CD14-positive monocyte (primary cell): ENCODE results near the gene G6PC1. TPM values are rescaled to one million over a fixed set of nuclear protein-coding genes. Genes with fewer than 3 reads are reported as not detected.
"Not testable (repeated sequence)": the region's sequence is repeated elsewhere in the genome, so short reads cannot be mapped to it uniquely, and the experiment has no call there.

Experiments
- DNase-seq, 3 donors: peaks; one replicate each; pipeline ENCODE4 v3.0.0-alpha.2; 2011 to 2022
- H2AFZ ChIP-seq: 2 replicates; pipeline ENCODE4 v1.6.0; 2012; ENCODE audit warnings: mild to moderate bottlenecking, low read depth, low read length, inconsistent platforms; ENCODE audit not compliant: insufficient read depth, poor library complexity, severe bottlenecking
- H3K27ac ChIP-seq, 2 donors: 1 replicate in 1 of 2; 2 replicates in 1 of 2; pipeline ENCODE4 v1.5.1; 2012 to 2013; ENCODE audit warnings: low read length in 2 of 2, control low read depth in 1 of 2, inconsistent platforms in 1 of 2, low read depth in 1 of 2, mild to moderate bottlenecking in 1 of 2
- H3K27me3 ChIP-seq, 2 donors: one replicate each; pipeline versions ENCODE4 v1.6.0 to v1.6.1; 2011 to 2013; ENCODE audit warnings: low read length in 2 of 2; ENCODE audit not compliant: control insufficient read depth in 2 of 2, insufficient read depth in 2 of 2
- H3K36me3 ChIP-seq, 2 donors: replicated peaks in 1 of 2; 1 replicate in 1 of 2; 2 replicates in 1 of 2; pipeline versions ENCODE4 v1.5.1 to v1.6.1; 2012 to 2013; ENCODE audit warnings: low read length in 2 of 2, control low read depth in 1 of 2, inconsistent platforms in 1 of 2, mild to moderate bottlenecking in 1 of 2; ENCODE audit not compliant: insufficient read depth in 2 of 2, control insufficient read depth in 1 of 2
- H3K4me1 ChIP-seq, 2 donors: 1 replicate in 1 of 2; 2 replicates in 1 of 2; pipeline versions ENCODE4 v1.5.1 to v1.6.1; 2012 to 2013; ENCODE audit warnings: low read length in 2 of 2, control low read depth in 1 of 2, inconsistent platforms in 1 of 2, mild to moderate bottlenecking in 1 of 2, moderate library complexity in 1 of 2; ENCODE audit not compliant: insufficient read depth in 2 of 2, control insufficient read depth in 1 of 2
- H3K4me2 ChIP-seq: replicated peaks from 2 replicates; pipeline ENCODE3; 2012; ENCODE audit warnings: low read length, moderate library complexity, mild to moderate bottlenecking; ENCODE audit not compliant: poor library complexity, severe bottlenecking; ENCODE audit errors: extremely low read depth
- H3K4me3 ChIP-seq, 3 experiments: fragments of 200-600 bp in 1 of 3; sonication (generic) in 1 of 3; replicated peaks in 1 of 3; 1 replicate in 2 of 3; 2 replicates in 1 of 3; pipeline ENCODE4 v1.5.1; 2011 to 2013; ENCODE audit warnings: low read length in 3 of 3, mild to moderate bottlenecking in 3 of 3, control low read depth in 2 of 3, low read depth in 2 of 3, inconsistent platforms in 1 of 3, moderate library complexity in 1 of 3
- H3K79me2 ChIP-seq: 2 replicates; pipeline ENCODE4 v1.6.0; 2012; ENCODE audit warnings: mild to moderate bottlenecking, control low read depth, inconsistent platforms, low read length, moderate library complexity; ENCODE audit not compliant: insufficient read depth
- H3K9ac ChIP-seq: 2 replicates; pipeline ENCODE4 v1.6.0; 2017; ENCODE audit warnings: low read length, mild to moderate bottlenecking; ENCODE audit not compliant: insufficient read depth, poor library complexity, severe bottlenecking
- H3K9me3 ChIP-seq, 2 donors: replicated peaks in 1 of 2; 1 replicate in 1 of 2; 2 replicates in 1 of 2; pipeline versions ENCODE4 v1.5.1 to v1.6.1; 2012 to 2013; ENCODE audit warnings: low read length in 2 of 2, control low read depth in 1 of 2; ENCODE audit not compliant: control insufficient read depth in 1 of 2, insufficient read depth in 1 of 2
- H4K20me1 ChIP-seq: 2 replicates; pipeline ENCODE4 v1.6.0; 2012; ENCODE audit warnings: mild to moderate bottlenecking, low read length, control low read depth, moderate library complexity; ENCODE audit not compliant: insufficient read depth
- H3K27ac Mint-ChIP-seq, 7 donors: one replicate each; pipeline ENCODE4 v1.8.0; 2020; ENCODE audit warnings: mild to moderate bottlenecking in 7 of 7, mixed read lengths in 7 of 7, moderate library complexity in 6 of 7, inconsistent platforms in 2 of 7
- H3K27me3 Mint-ChIP-seq, 3 donors: one replicate each; pipeline ENCODE4 v1.8.0; 2021 to 2022; ENCODE audit warnings: low read depth in 3 of 3, mild to moderate bottlenecking in 3 of 3, mixed read lengths in 3 of 3, moderate library complexity in 3 of 3, inconsistent platforms in 1 of 3
- H3K36me3 Mint-ChIP-seq, 2 donors: one replicate each; pipeline ENCODE4 v1.8.0; 2020; ENCODE audit warnings: mixed read lengths in 2 of 2, inconsistent platforms in 1 of 2, mild to moderate bottlenecking in 1 of 2
- H3K4me1 Mint-ChIP-seq: one replicate; pipeline ENCODE4 v1.8.0; 2020; ENCODE audit warnings: mild to moderate bottlenecking, mixed read lengths
- H3K4me3 Mint-ChIP-seq, 2 donors: one replicate each; pipeline ENCODE4 v1.8.0; 2020; ENCODE audit warnings: mild to moderate bottlenecking in 2 of 2, mixed read lengths in 2 of 2, moderate library complexity in 1 of 2
- H3K9me3 Mint-ChIP-seq, 7 donors: one replicate each; pipeline ENCODE4 v1.8.0; 2020 to 2022; ENCODE audit warnings: mixed read lengths in 7 of 7, mild to moderate bottlenecking in 6 of 7, moderate library complexity in 6 of 7, inconsistent platforms in 2 of 7
- WGBS: methylation state at CpG from one replicate; pipeline ENCODE4 v1.1.5; 2013; ENCODE audit warnings: missing lambda C conversion rate; ENCODE audit not compliant: insufficient coverage; 5-methylcytosine and 5-hydroxymethylcytosine counted together
- intact Hi-C, 2 donors: fragments of 100-400 bp; cut with micrococcal nuclease; formaldehyde crosslinking; loops; one replicate each; pipeline versions ENCODE4 v1.15.0 to v1.15.1; 2023
- polyA minus RNA-seq: library from RNA; depleted of rRNA, polyadenylated mRNA; stranded (reverse); fragments of >200 nt; gene quantifications from 2 replicates; pipeline ENCODE4 v1.2.3, GENCODE V29; 2012
- polyA plus RNA-seq, 3 donors: library from polyadenylated mRNA; depleted of rRNA in 1 of 3; unstranded in 2 of 3; stranded (reverse) in 1 of 3; fragments of 300-500 nt in 2 of 3; fragments of >200 nt in 1 of 3; fragmentation: Illumina TruSeq in 2 of 3; gene quantifications; 1 replicate in 2 of 3; 2 replicates in 1 of 3; pipeline ENCODE4 v1.2.3, GENCODE V29; 2012 to 2021
- total RNA-seq, 12 experiments: library from RNA in 1 of 12; stranded (reverse) in 1 of 12; fragments of 120-200 nt in 1 of 12; gene quantifications; one replicate each; pipeline ENCODE4 v1.2.4 and lab custom pipeline; 2013 to 2026; ENCODE audit warnings: mixed read lengths in 6 of 12, inconsistent platforms in 1 of 12
- TF ChIP-seq, protein P1 (sequence below): fragments of 200-600 bp; IDR thresholded peaks from one replicate; pipeline ENCODE4 v1.8.0; 2022; ENCODE audit warnings: antibody characterized with exemption, mild to moderate bottlenecking

The G6PC1 gene
- not detected for total RNA-seq (2013)
- polyA plus RNA-seq: not detected
- polyA minus RNA-seq: under 0.01 TPM in 1 of 2 replicates, not detected in the other
- total RNA-seq (lab: John Stamatoyannopoulos, UW): 0 to 1.6 (median 0.03) reads per million in 11 experiments

DNA sequence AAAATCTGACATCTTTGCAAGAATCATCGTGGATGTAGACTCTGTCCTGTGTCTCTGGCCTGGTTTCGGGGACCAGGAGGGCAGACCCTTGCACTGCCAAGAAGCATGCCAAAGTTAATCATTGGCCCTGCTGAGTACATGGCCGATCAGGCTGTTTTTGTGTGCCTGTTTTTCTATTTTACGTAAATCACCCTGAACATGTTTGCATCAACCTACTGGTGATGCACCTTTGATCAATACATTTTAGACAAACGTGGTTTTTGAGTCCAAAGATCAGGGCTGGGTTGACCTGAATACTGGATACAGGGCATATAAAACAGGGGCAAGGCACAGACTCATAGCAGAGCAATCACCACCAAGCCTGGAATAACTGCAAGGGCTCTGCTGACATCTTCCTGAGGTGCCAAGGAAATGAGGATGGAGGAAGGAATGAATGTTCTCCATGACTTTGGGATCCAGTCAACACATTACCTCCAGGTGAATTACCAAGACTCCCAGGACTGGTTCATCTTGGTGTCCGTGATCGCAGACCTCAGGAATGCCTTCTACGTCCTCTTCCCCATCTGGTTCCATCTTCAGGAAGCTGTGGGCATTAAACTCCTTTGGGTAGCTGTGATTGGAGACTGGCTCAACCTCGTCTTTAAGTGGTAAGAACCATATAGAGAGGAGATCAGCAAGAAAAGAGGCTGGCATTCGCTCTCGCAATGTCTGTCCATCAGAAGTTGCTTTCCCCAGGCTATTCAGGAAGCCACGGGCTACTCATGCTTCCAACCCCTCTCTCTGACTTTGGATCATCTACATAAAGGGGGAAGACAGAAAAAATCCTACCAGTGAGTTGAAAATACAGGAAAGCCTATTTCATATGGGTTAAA is at the start of gene G6PC1:
TSS of gene G6PC1 (plus strand) at position 340 of the 872 bp plus-strand sequence. CDS start at position 418, 78 bp downstream.
- Histone ChIP-seq H3K9me3 (no peaks in the 10 kb centered on the region), H3K27ac (no peak within 1 kb of the TSS), H3K4me2 (no peak within 1 kb of the TSS), H3K4me1 (peaks cover 0 to 1% of the 10 kb centered on the region in 2 donors), H3K27me3 (no peaks in the 10 kb centered on the region), H3K36me3 (no peaks in the 10 kb centered on the region), H2AFZ (no peak within 1 kb of the TSS), H3K79me2 (no peaks in the 10 kb centered on the region), H3K9ac (no peak within 1 kb of the TSS), H3K4me3 (no peak within 1 kb of the TSS), H4K20me1 (no peaks in the 10 kb centered on the region)
- Mint-ChIP-seq H3K36me3 (no peaks in the 10 kb centered on the region), H3K4me1 (peaks cover 8% of the 10 kb centered on the region), H3K27ac (peak within 1 kb of the TSS in 1 of 7 donors; percentile 0), H3K9me3 (no peaks in the 10 kb centered on the region), H3K4me3 (no peak within 1 kb of the TSS), H3K27me3 (peaks cover 0 to 5% (median 0%) of the 10 kb centered on the region in 3 donors)
- intact Hi-C loops: no loop called here
- WGBS: 94% methylated on average over 5 of the region's 12 CpGs
- TF ChIP-seq, protein P1, sequence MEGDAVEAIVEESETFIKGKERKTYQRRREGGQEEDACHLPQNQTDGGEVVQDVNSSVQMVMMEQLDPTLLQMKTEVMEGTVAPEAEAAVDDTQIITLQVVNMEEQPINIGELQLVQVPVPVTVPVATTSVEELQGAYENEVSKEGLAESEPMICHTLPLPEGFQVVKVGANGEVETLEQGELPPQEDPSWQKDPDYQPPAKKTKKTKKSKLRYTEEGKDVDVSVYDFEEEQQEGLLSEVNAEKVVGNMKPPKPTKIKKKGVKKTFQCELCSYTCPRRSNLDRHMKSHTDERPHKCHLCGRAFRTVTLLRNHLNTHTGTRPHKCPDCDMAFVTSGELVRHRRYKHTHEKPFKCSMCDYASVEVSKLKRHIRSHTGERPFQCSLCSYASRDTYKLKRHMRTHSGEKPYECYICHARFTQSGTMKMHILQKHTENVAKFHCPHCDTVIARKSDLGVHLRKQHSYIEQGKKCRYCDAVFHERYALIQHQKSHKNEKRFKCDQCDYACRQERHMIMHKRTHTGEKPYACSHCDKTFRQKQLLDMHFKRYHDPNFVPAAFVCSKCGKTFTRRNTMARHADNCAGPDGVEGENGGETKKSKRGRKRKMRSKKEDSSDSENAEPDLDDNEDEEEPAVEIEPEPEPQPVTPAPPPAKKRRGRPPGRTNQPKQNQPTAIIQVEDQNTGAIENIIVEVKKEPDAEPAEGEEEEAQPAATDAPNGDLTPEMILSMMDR: no peak
- no peak for DNase-seq

DNA sequence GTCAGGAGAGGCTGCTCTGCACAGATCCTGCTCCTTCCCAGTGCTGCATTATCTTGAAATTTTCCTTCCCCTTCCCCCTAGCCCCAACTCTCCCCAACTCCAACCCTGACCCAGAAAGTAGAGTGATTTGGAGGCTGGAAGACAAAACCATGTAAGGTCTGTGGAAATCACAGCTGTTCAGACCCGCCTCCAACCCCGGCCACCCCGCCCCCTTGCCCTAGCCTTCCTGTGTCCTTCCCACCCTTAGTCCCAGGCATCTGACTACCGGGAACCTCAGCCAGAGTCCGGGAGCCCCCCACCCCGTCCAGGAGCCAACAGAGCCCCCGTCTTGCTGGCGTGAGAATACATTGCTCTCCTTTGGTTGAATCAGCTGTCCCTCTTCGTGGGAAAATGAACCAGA is 49.6 kb upstream of the G6PC1 start, which contains the start of gene AOC3:
TSS of gene AOC3 (plus strand) at position 246 of the 400 bp plus-strand sequence. CDS start at position 391, 145 bp downstream.
- Histone ChIP-seq H3K79me2 (no peaks in the 10 kb centered on the region), H3K4me2 (no peak within 1 kb of the TSS), H4K20me1 (peaks cover 5% of the 10 kb centered on the region), H3K27ac (no peak within 1 kb of the TSS), H3K27me3 (no peaks in the 10 kb centered on the region), H3K9me3 (no peaks in the 10 kb centered on the region), H3K4me3 (no peak within 1 kb of the TSS), H3K4me1 (peaks cover 18 to 25% of the 10 kb centered on the region in 2 donors), H3K9ac (peak within 1 kb of the TSS; percentile 12), H2AFZ (no peak within 1 kb of the TSS), H3K36me3 (no peaks in the 10 kb centered on the region)
- H3K4me1 Mint-ChIP-seq: peaks cover 22% of the 10 kb centered on the region
- 81% methylated on average over 6 of the region's 9 CpGs for WGBS
- H3K36me3 Mint-ChIP-seq: peaks cover under 1 to 3% of the 10 kb centered on the region in 2 donors
- DNase-seq: no peak
- H3K4me3 Mint-ChIP-seq: no peak within 1 kb of the TSS
- H3K27me3 Mint-ChIP-seq: peaks cover 3 to 5% (median 5%) of the 10 kb centered on the region in 3 donors
- intact Hi-C loops: no loop called here
- TF ChIP-seq, protein P1: no peak
- peak within 1 kb of the TSS in 2 of 7 donors; percentile 5 to 33 for H3K27ac Mint-ChIP-seq
- peaks cover 0 to 1% (median 0%) of the 10 kb centered on the region in 7 donors for H3K9me3 Mint-ChIP-seq

DNA sequence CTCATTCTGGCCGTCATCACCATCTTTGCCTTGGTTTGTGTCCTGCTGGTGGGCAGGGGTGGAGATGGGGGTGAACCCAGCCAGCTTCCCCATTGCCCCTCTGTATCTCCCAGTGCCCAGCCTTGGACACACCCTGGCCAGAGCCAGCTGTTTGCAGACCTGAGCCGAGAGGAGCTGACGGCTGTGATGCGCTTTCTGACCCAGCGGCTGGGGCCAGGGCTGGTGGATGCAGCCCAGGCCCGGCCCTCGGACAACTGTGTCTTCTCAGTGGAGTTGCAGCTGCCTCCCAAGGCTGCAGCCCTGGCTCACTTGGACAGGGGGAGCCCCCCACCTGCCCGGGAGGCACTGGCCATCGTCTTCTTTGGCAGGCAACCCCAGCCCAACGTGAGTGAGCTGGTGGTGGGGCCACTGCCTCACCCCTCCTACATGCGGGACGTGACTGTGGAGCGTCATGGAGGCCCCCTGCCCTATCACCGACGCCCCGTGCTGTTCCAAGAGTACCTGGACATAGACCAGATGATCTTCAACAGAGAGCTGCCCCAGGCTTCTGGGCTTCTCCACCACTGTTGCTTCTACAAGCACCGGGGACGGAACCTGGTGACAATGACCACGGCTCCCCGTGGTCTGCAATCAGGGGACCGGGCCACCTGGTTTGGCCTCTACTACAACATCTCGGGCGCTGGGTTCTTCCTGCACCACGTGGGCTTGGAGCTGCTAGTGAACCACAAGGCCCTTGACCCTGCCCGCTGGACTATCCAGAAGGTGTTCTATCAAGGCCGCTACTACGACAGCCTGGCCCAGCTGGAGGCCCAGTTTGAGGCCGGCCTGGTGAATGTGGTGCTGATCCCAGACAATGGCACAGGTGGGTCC is 49.0 kb upstream of the G6PC1 start:
- H3K27me3 Mint-ChIP-seq, H3K9me3 ChIP-seq, H3K27me3 ChIP-seq, H3K4me3 ChIP-seq, H2AFZ ChIP-seq, intact Hi-C loops, H4K20me1 ChIP-seq, H3K27ac ChIP-seq, H3K79me2 ChIP-seq, H3K27ac Mint-ChIP-seq, H3K4me2 ChIP-seq, H3K36me3 Mint-ChIP-seq, H3K4me3 Mint-ChIP-seq, DNase-seq, H3K36me3 ChIP-seq, H3K9me3 Mint-ChIP-seq, H3K9ac ChIP-seq: not testable (repeated sequence)
- H3K4me1 ChIP-seq: peaks cover 11 to 18% of the 10 kb centered on the region in 2 donors
- WGBS: 94% methylated on average over 3 of the region's 28 CpGs
- peaks cover 15% of the 10 kb centered on the region for H3K4me1 Mint-ChIP-seq
